ENCODE data around the gene NOTCH1. TPM values are rescaled to one million over a fixed set of nuclear protein-coding genes. Genes with fewer than 3 reads are reported as not detected.
"Not testable (repeated sequence)": the region's sequence is repeated elsewhere in the genome, so short reads cannot be mapped to it uniquely, and the experiment has no call there.

Gene NOTCH1
- total and polyA plus RNA-seq, 2 of the 8 experiments (the other 6 are each of a cell fraction or from before 2014, with no cell fraction given), result 6.9 to 55.6 TPM

DNA sequence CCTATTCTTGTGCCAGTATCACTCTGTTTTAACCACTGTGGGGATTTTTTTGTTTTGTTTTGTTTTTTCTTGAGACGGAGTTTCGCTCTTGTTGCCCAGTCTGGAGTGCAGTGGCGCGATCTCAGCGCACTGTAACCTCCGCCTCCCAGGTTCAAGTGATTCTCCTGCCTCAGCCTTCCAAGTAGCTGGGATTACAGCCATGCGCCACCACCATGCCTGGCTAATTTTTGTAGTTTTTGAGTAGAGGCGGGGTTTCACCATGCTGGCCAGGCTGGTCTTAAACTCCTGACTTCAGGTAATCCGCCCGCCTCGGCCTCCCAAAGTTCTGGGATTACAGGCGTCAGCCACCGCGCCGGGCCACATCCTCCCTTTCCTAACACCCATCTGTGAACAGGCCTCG, 28.8 kb upstream of the NOTCH1 start:
- H4K20me1 ChIP-seq (replicated peaks in 1 of 2; ENCODE audit: control insufficient read depth in 1 of 2, insufficient read depth in 2 of 2, low read length in 2 of 2); H3K18ac ChIP-seq (ENCODE audit: extremely low read depth, low read length); FAIRE-seq; H3K4ac ChIP-seq (replicated peaks; ENCODE audit: insufficient read length, low read depth, low read length); H3K36me3 ChIP-seq (ENCODE audit: control insufficient read depth in 2 of 4, insufficient read depth in 4 of 4, low read length in 3 of 4); H3K56ac ChIP-seq (replicated peaks; ENCODE audit: insufficient read length, low read depth, low read length); DNase-seq (ENCODE audit: low read depth in 1 of 2, low spot score in 2 of 2); H3K9ac ChIP-seq (replicated peaks in 1 of 4; ENCODE audit: extremely low read depth in 1 of 4, low read depth in 3 of 4, low read length in 3 of 4); H2BK120ac ChIP-seq (replicated peaks; ENCODE audit: low read depth, low read length); H3K23me2 ChIP-seq (ENCODE audit: low read depth, low read length); H2AK5ac ChIP-seq (ENCODE audit: low read depth, low read length); H3K23ac ChIP-seq (ENCODE audit: insufficient read length); H2BK5ac ChIP-seq (ENCODE audit: low read depth, low read length); H3K14ac ChIP-seq (ENCODE audit: insufficient read length); H2AFZ ChIP-seq (ENCODE audit: low read length); H2BK15ac ChIP-seq (ENCODE audit: low read length); H3K9me3 ChIP-seq (ENCODE audit: insufficient read depth in 2 of 2, low read depth in 1 of 2, low read length in 1 of 2); H3K4me2 ChIP-seq (ENCODE audit: insufficient read depth in 1 of 2, low read depth in 2 of 2, low read length in 2 of 2); H4K8ac ChIP-seq (ENCODE audit: extremely low read depth, insufficient read depth, low read length); H3K4me3 ChIP-seq (ENCODE audit: extremely low read depth in 1 of 4, insufficient read depth in 2 of 4, low read depth in 3 of 4, low read length in 4 of 4); H3K79me2 ChIP-seq (ENCODE audit: control insufficient read depth in 1 of 2, insufficient read depth in 2 of 2, low read length in 2 of 2); H3K27me3 ChIP-seq (replicated peaks in 1 of 4; ENCODE audit: control insufficient read depth in 3 of 4, extremely low read depth in 1 of 4, insufficient read depth in 3 of 4, low read length in 3 of 4); H3K27ac ChIP-seq (ENCODE audit: low read depth, low read length); H4K5ac ChIP-seq (ENCODE audit: insufficient read length, low read depth, low read length); H3K79me1 ChIP-seq (ENCODE audit: low read depth, low read length): not testable (repeated sequence)
- 86% methylated on average over 16 of the region's 16 CpGs; no CpG with 5 or more reads in 1 of the 2 experiments for WGBS, 2 experiments (ENCODE audit: extremely low coverage in 1 of 2, insufficient coverage in 1 of 2, insufficient read length in 1 of 2, insufficient replicate concordance in 2 of 2, low coverage in 1 of 2, low lambda C conversion rate in 2 of 2, missing lambda C conversion rate in 1 of 2)
- peak overlapping the region; percentile 59 for H4K91ac ChIP-seq (replicated peaks; ENCODE audit: insufficient read length, low read length)
- peaks cover 12 to 45% (median 38%) of the 10 kb centered on the region in 4 experiments for H3K4me1 ChIP-seq (replicated peaks in 1 of 4; ENCODE audit: control insufficient read depth in 3 of 4, insufficient read depth in 4 of 4, low read length in 3 of 4)
- ChIA-PET POLR2A (ENCODE audit: partially characterized antibody) (interaction anchor here (1.2 to 3.0 kb wide), 3 partner anchors 11 to 26 kb away, joined by 3 to 14 read pairs (median 6); no protein-coding TSS in a partner anchor), CTCF (ENCODE audit: partially characterized antibody) (interaction anchor here (0.6 to 1.6 kb wide), 2 partner anchors 90 to 329 kb away, joined by 3 to 4 read pairs; no protein-coding TSS in a partner anchor)
- H2BK12ac ChIP-seq (ENCODE audit: low read depth, low read length), result 0 out of 2 replicates have a peak overlapping the region, but pooled peaks have one; percentile 39
- 0 out of 2 replicates have a peak overlapping the region, but pooled peaks have one; percentile 86 for H2BK20ac ChIP-seq (ENCODE audit: low read length)
